ENCODE results near the gene TSHZ3. TPM values are rescaled to one million over a fixed set of nuclear protein-coding genes. Genes with fewer than 3 reads are reported as not detected.

The TSHZ3 gene
- total RNA-seq, 1 experiment from 2014 or later: 1.2 TPM

DNA sequence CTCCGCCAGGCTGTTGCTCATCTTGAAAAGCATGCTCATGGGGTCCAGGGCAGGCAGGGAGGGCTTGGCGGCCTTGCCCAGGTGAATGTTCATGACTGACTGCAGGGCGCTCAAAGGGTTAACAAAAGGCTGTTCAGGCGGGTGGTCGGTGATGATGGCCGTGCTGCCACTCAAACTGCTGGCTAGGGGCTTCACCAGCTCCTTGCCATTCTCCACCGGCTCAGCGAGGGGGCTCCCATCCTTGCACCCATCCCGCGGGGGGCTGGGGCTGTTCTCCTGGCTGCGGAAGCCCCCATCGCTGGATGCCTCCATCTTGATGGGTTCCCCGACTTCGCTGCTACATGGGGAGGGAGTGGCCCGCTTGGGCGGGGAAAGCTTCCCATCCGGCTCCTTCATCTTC lies 71.7 kb downstream of the TSHZ3 start:
- in situ Hi-C loops (cut with HindIII; ENCODE audit: low pct_unique_long_range_greater_than_20kb, low sequenced_read_pairs): no loop called here
- DNase-seq (ENCODE audit: low read depth): no peak

DNA sequence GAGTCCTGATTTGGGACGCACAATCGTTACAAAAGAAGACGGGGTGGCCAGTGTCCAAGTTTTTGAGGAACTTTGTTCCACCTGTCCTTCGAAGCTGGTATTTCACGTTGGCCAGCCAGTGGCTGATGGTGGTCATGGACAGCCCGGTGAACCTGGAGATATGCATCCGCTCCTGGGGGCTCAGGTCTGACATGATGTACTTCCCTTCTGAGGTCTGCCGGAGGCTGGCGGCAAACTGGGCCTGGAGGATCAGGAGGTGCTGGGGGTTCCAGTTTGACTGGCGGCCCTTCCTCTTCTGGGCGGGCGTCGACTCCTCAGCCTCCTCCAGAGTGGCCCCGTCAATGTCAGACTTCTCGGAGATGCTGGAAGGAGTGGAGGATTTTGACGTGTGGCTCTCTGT lies 72.4 kb downstream of the TSHZ3 start:
- in situ Hi-C loops (cut with HindIII; ENCODE audit: low pct_unique_long_range_greater_than_20kb, low sequenced_read_pairs): no loop called here
- DNase-seq (ENCODE audit: low read depth): no peak

- in situ Hi-C loops (cut with HindIII; ENCODE audit: low pct_unique_long_range_greater_than_20kb, low sequenced_read_pairs): no loop called here
- DNase-seq (ENCODE audit: low read depth): no peak
Measured at GRCh38 chr19:31275068-31275334, 74.2 kb downstream of the TSHZ3 start.

DNA sequence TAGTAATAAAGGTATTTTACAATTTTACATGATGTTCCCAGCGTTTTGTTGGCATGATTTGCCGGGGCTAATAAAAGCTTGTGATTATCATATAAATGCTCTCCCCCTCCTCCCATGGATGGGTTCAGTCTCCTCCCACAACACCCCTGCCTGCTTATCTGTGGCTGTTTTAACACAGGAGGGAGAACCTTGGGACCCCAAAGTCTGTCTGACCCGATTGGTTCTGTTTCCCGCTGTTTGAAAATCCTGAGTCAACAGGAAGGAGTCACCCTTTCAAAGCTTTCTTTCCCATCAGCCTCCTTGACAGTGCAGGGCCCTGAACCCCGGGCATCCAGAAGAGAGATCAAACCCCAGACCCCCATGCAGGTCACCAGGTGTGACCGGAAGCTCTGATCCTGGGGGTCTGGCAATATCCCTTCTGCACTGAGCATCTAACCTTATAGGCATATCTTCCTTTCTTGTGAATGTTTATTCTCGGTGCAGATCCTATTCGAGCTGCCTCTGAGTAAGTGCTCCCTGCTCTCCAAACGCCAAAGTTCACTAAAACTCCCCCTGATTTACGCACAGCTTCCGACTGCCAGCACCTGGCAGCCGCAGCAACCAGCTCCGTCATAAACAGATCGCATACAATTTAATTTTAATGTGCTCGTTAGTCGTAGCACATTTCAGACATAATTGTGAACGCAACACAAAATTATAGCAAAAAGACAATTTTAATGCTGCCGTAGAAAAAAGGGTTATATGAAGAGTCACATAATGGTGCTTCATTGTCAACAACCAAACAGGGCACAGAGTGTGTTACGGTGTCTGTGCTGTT lies 74.8 kb downstream of the TSHZ3 start:
- no peak for DNase-seq (ENCODE audit: low read depth)
- in situ Hi-C loops (cut with HindIII; ENCODE audit: low pct_unique_long_range_greater_than_20kb, low sequenced_read_pairs): no loop called here

- DNase-seq (ENCODE audit: low read depth): no peak
- in situ Hi-C loops (cut with HindIII; ENCODE audit: low pct_unique_long_range_greater_than_20kb, low sequenced_read_pairs): no loop called here
Measured at GRCh38 chr19:31272583-31273106, 76.6 kb downstream of the TSHZ3 start.

- no peak for DNase-seq (ENCODE audit: low read depth)
- in situ Hi-C loops (cut with HindIII; ENCODE audit: low pct_unique_long_range_greater_than_20kb, low sequenced_read_pairs): no loop called here
Measured at GRCh38 chr19:31271306-31271911, 77.8 kb downstream of the TSHZ3 start.

- in situ Hi-C loops (cut with HindIII; ENCODE audit: low pct_unique_long_range_greater_than_20kb, low sequenced_read_pairs): no loop called here
- DNase-seq (ENCODE audit: low read depth): no peak
Measured at GRCh38 chr19:31270897-31271296, 78.3 kb downstream of the TSHZ3 start.

DNA sequence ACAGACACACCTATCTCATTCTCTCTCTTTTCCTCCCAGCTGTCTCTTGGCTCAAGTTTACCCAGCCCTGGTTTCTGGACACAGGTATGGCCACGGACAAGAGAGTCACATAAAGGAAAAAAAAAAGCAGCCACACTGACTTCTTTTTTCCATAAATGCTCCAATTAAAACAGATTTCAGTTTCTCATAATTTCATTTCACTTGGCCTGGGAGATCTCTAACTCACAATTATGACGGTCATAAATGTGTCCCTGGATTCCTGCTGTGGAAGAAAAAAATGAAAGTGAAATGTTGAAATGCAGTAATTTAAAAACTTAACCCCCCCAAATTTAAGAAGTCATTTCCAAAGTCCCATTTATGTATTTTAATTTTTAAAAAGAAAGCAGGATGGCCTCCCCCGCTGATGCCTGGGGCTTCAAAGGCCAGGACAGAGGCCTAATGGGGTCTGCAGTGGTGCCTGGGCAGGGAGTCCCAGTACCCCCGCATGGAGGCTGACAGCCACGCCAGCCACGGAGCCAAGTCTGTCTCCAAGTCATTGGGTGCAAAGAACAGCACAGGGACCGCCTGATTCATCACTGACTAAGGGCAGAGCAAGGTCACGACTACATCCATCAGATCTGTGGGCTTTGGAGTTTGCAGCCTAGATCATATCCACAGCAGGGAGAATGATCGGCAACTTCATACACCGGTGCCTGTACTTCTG lies 79.7 kb downstream of the TSHZ3 start:
- in situ Hi-C loops (cut with HindIII; ENCODE audit: low pct_unique_long_range_greater_than_20kb, low sequenced_read_pairs): no loop called here
- DNase-seq (ENCODE audit: low read depth): no peak

DNA sequence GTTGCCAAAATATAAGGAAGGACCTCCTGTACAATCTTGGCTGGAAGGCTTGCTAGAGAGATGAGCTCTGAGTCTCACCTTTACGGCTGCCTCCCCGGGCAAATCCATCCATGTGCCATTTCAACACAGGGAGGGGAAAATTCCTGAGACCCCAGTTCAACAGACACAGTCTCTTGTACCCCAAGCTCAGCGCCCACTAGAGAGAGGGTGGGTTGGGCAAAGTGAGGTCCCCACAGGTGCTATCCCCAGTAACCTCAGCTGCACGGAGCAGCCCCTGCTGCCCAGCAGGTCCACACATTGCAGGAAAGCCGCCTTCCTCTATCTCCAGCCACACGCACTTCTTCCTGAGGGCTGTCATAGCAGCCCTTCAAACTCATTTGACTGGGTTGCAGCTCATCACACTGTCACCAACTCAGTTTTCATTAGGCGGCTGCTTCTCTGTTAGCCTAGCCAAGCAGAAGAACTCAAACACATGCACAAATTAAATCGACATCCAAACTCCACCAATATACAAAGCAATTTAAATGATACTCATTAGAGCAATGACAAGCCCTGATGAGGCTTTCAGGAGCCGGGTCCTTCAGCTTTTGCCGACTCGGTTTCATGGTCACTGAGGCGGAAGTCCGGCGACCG lies 80.4 kb downstream of the TSHZ3 start:
- in situ Hi-C loops (cut with HindIII; ENCODE audit: low pct_unique_long_range_greater_than_20kb, low sequenced_read_pairs): no loop called here
- no peak for DNase-seq (ENCODE audit: low read depth)

DNA sequence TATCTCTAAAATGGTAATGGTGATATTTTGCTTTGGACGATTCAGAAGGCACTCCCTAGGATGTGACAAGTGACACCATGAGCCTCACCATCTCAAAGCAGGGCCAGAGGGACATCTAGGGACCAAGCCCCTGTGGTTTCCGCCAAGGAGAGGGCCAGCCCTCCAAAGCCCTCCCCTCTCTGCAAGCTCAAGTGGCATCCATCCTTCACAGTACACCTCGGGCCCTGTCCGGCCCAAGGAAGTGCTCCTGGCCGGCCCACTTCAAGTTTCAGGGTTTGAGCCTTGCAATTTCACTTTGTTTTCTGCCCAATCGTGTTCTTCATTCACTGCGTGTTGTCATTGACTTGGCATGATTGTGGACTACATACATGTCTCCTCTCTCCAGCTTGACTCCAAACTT lies 82.5 kb downstream of the TSHZ3 start:
- no peak for DNase-seq (ENCODE audit: low read depth)
- in situ Hi-C loops (cut with HindIII; ENCODE audit: low pct_unique_long_range_greater_than_20kb, low sequenced_read_pairs): no loop called here

DNA sequence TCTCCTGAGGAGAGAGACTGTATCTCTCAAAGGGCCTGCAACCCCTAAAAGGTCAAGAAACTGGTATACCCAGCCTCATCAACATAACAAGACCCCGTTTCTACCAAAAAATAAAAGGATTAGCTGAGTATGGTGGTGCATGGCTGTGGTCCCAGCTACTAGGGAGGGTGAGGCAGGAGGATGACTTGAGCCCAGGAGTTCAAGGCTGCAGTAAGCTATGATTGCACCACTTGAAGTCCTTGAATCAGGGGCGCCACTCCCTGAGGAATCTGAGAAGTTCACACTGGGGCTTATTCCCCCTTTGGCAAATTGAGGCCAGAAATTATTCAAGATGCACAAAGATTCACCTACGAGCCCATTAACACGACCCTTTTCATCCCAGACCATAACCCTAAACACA lies 83.0 kb downstream of the TSHZ3 start:
- in situ Hi-C loops (cut with HindIII; ENCODE audit: low pct_unique_long_range_greater_than_20kb, low sequenced_read_pairs): no loop called here
- DNase-seq (ENCODE audit: low read depth): no peak

GRCh38 chr19:31264041-31264778 lies 85.0 kb downstream of the TSHZ3 start:
- DNase-seq (ENCODE audit: low read depth): no peak
- in situ Hi-C loops (cut with HindIII; ENCODE audit: low pct_unique_long_range_greater_than_20kb, low sequenced_read_pairs): no loop called here

DNA sequence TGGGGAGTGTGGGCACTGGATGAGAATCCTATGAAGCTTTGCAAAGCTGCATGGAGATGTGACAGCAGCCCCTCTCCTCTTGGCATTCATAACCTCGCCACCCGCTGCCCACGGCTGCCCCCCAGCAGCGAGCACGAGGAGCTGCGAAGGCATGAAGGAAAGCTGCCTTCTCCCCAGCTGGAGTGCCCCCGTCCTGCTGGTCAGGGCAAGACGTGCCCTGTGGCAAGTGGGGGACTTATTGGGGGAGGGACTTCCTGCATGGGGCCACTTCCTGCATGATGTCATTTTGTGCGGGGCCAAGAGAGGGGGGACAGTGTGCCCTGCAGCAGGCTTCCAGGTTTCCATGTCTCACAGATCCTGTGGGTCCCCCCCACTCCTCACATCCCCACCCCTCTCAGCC lies 85.9 kb downstream of the TSHZ3 start:
- in situ Hi-C loops (cut with HindIII; ENCODE audit: low pct_unique_long_range_greater_than_20kb, low sequenced_read_pairs): no loop called here
- no peak for DNase-seq (ENCODE audit: low read depth)

GRCh38 chr19:31262725-31263191 lies 86.5 kb downstream of the TSHZ3 start:
- in situ Hi-C loops (cut with HindIII; ENCODE audit: low pct_unique_long_range_greater_than_20kb, low sequenced_read_pairs): no loop called here
- DNase-seq (ENCODE audit: low read depth): no peak

- in situ Hi-C loops (cut with HindIII; ENCODE audit: low pct_unique_long_range_greater_than_20kb, low sequenced_read_pairs): no loop called here
- no peak for DNase-seq (ENCODE audit: low read depth)
Measured at GRCh38 chr19:31261603-31262212, 87.5 kb downstream of the TSHZ3 start.

- DNase-seq (ENCODE audit: low read depth): no peak
- in situ Hi-C loops (cut with HindIII; ENCODE audit: low pct_unique_long_range_greater_than_20kb, low sequenced_read_pairs): no loop called here
Measured at GRCh38 chr19:31261019-31261602, 88.1 kb downstream of the TSHZ3 start.

DNA sequence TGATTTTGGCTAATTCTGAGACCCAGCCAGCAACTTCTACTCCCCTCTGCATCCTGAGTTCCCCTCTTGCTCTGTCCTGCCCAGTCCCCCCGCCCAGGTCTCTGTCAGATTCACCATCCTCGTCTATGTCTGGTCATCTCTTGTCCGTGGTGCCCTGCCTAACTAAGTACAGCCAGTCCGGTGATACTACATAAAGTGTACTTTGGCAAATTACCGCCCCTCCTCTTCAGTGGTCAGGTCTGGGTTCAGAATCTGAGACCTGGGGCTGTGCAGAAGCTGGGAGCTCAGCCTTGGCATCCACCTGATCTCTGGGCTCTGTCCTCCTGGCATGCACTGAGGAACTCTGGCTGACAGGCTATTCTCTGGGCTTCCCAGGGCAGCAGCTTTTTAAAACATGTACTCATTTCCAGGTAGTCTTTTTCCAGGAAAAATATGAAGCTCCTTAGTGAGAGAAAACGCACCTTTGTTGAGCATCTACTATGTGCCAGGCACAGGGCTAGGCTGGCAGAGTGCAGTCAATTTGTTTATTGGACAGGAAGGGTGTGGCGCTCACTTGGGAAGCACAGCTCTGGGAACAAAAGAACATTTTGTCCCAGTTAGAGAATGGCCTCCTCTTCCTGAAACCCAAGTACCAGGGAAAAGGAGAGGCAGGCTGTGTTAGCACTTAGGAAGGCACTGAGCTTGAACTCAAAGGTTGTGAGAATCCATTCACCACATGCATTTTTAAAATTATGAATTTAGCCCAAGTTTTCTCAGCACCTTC lies 88.9 kb downstream of the TSHZ3 start:
- DNase-seq (ENCODE audit: low read depth): no peak
- in situ Hi-C loops (cut with HindIII; ENCODE audit: low pct_unique_long_range_greater_than_20kb, low sequenced_read_pairs): no loop called here
